EH (cell line): ENCODE measurements around the gene DHRS13.
"Not testable (repeated sequence)": the region's sequence is repeated elsewhere in the genome, so short reads cannot be mapped to it uniquely, and the experiment has no call there.

Experiments used
- DNase-seq: peaks from one replicate; pipeline ENCODE4 v3.0.0-alpha.2; 2015; ENCODE audit warnings: low read depth

The DHRS13 gene

GRCh38 chr17:28882154-28882895 lies 20.6 kb downstream of the DHRS13 start:
- DNase-seq, result no peak

DNA sequence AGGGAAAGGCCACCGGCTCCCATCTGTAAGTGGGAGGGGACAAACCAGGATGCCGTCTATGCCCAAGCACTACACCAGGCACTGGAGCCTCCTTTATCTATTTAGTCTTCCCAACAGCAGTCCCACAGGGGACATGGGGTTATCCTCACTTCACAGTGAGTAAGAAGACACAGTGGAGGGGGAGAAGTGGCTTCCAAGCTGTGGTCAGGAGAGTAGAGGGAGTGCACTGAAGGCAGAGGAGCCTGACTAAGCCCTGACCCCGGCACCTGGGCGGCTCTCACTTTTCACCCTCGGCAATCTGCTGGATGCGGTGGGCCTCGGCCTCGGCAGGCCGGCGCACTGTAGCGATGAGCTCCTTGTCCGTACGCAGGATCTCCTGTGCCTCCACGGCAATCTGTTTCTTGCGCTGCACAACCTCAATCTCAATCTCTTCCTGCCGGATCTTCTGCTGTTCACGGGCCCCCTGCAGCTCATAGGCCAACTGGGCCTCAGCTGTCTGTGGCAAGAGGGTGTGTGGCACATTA lies 21.3 kb downstream of the DHRS13 start:
- no peak for DNase-seq

DNA sequence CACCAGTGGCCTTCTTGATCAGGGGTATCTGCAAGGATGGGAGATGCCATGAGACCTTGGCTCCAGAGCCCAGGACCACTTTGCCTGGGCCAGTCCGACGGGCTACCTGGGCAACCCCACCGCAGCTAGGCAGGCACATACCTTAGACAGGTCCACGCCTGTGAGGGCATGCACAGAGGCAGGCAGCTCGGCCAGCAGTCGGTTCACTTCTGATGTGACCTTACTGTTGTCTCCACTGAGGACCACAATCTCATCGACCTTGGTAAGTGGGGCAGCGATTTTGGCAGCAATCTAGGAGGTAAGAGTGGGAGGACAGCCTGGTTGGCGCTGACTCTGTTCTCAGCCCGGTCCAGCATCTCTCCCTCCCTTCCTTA lies 22.3 kb downstream of the DHRS13 start:
- no peak for DNase-seq

DNA sequence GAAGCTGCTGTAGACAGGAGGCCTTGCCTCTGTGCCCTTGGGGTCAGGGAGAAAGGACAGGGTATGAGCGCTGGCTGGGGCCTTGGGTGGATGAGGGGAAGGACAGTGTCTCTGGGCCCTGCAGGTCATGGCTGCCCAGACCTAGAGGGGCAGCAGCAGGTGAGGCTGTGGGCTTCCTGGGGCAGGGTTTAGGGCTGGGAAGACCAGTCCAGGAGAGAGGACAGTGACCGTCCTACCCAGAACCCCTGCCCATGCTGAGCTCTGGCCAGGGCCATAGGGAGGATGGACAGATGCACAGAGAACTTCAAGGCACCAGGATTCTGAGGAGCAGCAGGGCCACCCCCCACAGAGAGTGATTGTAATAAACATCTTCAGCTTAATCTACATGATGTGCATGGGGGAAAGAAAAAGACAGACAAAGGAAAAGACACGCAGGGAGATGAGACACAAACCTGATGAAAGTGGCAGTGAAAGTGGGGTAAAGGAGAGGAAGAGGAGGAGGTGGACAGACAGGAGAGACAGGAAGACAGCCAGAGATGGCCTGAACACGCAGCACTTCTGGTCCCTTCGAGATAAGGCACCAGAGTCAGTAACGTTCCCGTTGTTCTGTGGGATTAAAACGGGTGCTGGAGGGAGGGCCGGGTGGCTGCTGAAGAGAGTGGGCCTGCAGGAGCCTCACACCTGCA lies 22.9 kb downstream of the DHRS13 start:
- DNase-seq, result no peak

GRCh38 chr17:28878981-28879380 lies 23.9 kb downstream of the DHRS13 start:
- peak; percentile 59 for DNase-seq

DNA sequence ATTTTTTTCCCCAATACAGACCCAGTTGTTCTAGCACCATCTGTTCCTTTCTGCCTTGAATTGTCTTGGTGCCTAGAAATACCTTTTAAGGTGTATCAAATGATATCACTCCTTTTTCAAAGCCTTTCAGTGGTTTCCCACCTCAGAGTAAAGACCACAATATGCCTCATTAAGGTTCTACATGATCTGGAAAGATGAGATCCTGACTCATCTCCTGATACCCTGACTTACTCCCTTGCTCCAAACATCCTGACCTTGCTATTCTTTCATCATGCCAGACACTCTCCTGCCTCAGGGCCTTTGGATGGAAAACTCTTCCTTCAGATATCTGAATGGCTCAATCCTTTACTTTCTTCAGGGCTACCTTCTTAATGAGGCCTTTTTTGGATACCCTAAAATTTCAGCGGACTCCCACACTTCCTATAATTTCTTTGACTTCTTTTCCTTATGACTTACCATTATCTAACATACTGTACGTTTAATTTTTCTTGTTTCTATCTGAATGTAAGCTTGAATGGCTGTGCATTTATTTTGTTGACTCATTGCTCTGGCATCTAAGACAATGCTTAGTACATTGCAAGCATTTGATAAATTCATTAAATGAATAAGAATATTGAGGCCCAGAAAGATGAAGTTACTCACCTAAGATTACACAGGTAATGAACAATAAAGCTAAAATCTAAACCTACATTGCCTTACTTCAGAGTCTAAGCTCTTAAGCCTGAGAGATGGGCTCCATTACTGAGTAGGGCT lies 24.5 kb downstream of the DHRS13 start:
- peak; percentile 17 for DNase-seq

GRCh38 chr17:28877150-28877711 lies 25.6 kb downstream of the DHRS13 start:
- not testable (repeated sequence) for DNase-seq

- no peak for DNase-seq
Observed at GRCh38 chr17:28875848-28876550, 26.9 kb downstream of the DHRS13 start.

- no peak for DNase-seq
Observed at GRCh38 chr17:28874750-28875149, 28.1 kb downstream of the DHRS13 start.

DNA sequence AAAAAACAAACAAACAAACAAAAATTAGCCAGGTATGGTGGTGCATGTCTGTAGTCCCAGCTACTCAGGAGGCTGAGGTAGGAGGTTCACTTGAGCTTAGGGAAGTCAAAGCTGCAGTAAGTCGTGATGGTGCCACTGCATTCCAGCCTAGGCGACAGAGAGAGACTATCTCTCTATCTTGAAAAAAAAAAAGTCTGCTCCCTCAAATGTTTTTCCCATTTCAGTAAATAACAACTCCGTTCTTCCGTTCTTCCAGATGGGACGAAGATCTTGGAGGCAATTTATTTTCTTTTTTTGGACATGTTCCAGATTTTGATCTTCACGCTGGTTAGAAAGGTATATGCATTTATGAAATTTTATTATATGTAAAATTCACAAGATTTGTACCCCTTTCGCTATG lies 29.0 kb downstream of the DHRS13 start:
- DNase-seq, result no peak

- no peak for DNase-seq
Observed at GRCh38 chr17:28871056-28871579, 31.8 kb downstream of the DHRS13 start.

DNA sequence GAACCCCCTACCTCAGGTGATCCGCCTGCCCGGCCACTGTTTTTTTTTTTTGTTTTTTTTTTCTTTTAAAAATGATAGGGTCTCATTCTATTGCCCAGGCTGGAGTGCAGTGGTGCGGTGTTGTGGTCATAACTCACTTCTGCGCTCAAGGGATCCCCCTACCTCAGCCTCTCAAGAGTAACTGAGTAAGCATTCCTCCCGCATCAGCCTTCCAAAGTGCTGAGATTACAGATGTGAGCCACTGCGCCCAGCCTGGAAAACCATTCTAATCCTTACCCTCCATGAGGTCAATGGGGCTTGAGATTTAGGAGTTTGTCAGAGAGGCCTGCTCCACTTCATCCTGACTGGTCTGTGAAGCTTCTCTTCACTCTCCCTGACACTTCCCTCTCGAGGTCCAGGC lies 35.6 kb downstream of the DHRS13 start:
- DNase-seq, result no peak

DNA sequence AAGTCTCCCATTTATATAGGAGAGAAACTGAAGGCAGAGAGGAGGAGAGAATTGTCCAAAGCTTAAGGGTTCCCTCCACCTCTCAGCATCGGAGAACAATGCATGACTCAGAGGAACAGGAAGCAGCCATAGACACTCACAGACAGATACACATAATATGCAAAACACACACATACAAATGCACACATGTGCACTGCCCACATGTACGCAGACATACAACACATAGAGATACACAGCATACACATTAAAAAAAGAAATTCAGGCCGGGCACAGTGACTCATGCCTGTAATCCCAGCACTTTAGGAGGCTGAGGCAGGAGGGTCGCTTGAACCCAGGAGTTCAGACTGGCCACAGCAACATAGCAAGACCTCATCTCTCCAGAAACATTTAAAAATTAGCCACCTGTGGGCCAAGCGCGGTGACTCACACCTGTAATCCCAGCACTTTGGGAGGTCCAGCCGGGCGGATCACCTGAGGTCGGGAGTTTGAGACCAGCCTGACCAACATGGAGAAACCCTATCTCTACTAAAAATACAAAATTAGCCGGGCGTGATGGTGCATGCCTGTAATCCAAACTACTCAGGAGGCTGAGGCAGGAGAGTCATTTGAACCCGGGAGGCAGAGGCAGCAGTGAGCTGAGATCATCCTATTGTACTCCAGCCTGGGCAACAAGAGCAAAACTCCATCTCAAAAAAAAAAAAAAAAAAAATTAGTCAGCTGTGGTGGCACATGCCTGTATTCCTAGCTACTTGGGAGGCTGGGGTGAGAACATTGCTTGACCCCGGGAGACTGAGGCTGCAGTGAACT lies 36.7 kb downstream of the DHRS13 start:
- DNase-seq, result no peak

GRCh38 chr17:28864991-28865849 lies 37.7 kb downstream of the DHRS13 start:
- DNase-seq, result peak; percentile 6

DNA sequence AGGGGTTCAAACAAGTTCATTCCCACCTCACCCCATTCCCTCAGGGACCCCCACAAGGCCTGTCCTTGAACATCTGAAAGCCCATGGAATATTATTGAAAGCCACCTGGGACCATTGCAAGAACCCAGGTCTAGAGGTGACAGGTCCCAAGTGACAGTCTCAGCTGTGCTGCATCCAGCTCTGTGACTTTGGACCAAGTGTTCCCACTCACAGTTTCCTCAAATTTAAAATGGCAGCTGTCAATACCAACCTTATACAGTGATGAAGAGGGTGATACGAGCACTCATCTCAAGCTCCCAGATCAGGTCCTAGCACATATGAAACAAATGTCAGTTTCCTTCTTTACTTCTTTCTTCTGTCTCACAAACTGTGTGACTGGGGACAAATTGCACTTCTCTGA lies 38.9 kb downstream of the DHRS13 start:
- DNase-seq, result no peak

- DNase-seq, result no peak
Observed at GRCh38 chr17:28862561-28862960, 40.3 kb downstream of the DHRS13 start.

DNA sequence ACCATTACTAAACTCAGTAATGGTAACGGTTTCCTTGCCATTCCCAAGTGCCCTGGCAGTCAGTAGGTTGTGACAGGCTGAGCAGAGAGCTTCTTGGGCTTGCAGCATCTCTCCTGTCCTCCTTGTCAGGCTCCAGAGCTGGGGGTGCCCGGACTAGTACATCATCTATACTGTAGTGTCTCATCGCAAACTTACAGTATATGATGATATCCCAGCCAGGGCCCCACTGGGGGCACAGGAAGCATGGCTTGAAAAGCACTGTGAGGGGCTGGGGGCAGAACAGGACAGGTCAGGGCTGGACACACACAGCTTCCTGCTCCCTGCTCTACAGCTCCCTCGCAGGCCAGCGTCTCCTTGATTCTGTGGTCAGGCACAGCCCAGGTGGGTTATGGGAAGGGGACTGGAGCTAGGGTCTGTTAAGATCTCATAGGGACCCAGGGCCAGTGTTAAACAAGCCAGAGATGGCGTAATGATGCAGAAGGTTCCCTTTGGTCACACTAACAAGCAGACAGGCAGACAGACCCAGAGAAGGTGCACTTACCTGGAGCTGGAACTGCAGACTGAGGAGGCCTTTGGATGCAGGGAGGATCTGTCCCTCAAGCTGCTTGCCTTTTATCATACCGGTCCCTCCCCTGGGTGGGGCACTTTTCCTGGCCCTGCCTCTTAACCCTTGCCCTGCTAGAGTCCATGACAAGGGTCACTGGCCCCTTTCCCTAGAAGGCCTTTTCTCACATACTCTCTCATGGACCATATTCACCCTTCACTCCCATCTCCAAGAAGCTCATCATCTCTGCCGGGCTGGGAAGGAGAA lies 41.3 kb downstream of the DHRS13 start:
- DNase-seq, result no peak

GRCh38 chr17:28860363-28860808 lies 42.5 kb downstream of the DHRS13 start:
- DNase-seq, result no peak
